Measurements from ENCODE around the gene SLC9A3.
"Not testable (repeated sequence)": the region's sequence is repeated elsewhere in the genome, so short reads cannot be mapped to it uniquely, and the experiment has no call there.

Gene SLC9A3

DNA sequence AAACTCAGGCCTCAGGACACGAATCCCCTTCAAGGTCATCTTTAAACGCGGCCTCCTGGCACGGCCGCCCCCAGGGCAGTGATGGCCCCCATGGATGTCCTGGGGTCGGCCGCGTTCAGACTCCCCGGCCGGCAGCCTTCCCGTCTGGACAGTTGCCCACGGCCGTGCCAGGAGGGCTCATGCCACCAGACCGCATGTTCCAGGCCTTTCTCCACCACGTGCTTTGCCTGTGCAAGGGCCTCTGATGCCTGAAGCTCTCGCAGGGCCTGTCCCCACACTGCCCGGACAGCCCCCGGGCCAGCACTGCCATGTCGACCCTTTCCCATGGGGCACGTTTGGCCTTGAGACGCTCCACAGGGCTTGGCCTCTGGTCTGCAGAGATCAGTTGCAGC is 34.6 kb downstream of the SLC9A3 start:
- DNase-seq (ENCODE audit: low read depth), result no peak

GRCh38 chr5:488744-489688 is 35.2 kb downstream of the SLC9A3 start:
- DNase-seq (ENCODE audit: low read depth), result no peak

DNA sequence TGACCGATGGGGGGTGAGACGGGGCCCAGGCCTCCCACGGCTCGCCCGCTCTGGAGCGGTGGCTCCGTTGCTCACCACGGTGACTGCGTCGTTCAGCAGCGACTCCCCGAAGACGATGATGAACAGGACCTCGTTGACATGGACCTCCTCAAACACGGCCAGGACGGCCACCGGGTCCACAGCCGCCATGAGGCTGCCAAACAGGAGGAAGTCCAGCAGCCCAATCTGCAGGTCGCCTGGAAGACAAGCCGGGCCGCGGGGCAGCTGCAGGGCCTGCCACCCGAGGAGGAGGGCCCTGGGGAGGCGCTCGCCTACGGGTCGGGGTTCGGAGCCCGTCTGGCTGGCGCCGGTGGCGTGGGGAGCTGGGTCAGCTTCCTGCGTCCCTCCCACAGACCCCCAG is 36.0 kb downstream of the SLC9A3 start:
- no peak for DNase-seq (ENCODE audit: low read depth)

DNA sequence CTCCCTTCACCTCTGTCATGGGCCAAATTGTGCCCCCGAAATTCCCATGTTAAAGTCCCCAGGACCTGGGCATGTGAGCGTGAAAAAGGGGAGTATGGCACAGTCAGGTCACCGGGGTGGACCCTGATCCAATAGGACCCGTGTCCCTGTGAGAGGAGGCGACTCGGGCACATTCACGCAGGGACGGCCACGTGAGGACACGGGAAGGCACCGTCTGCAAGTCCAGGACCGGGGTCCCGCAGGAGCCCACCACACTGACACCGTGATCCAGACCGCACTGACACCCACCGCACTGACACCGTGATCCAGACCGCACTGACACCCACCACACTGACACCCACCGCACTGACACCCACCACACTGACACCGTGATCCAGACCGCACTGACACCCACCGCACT is 37.7 kb downstream of the SLC9A3 start:
- DNase-seq (ENCODE audit: low read depth), result not testable (repeated sequence)

DNA sequence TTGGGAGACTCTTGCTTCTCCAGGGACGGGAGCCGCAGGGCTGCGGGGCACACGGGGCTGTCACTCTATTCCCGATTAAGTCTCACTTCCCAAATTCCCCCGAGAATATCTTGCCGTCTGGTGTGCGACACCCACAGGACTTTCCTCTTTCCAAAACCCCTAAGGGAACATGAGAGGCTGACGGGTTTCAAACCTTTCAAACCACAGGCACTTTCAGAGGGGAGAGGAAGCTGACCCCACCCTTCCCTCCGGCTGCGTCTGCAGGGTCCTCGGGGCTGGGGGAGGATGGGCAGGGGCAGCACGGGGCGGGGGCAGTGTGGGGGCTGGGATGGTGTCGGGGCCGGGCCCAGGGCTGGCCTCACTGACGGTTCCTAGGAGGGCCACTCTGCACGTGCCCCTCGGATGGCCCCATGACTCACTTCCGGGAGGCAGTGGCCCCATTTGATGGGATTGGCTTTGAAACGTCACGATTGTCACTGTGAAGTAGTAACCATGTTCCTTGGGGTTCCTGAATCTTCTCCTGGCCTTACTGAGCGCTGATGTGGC is 38.2 kb downstream of the SLC9A3 start:
- no peak for DNase-seq (ENCODE audit: low read depth)

- DNase-seq (ENCODE audit: low read depth), result no peak
These were observed 38.9 kb downstream of the SLC9A3 start for GRCh38 chr5:485113-485945.

DNA sequence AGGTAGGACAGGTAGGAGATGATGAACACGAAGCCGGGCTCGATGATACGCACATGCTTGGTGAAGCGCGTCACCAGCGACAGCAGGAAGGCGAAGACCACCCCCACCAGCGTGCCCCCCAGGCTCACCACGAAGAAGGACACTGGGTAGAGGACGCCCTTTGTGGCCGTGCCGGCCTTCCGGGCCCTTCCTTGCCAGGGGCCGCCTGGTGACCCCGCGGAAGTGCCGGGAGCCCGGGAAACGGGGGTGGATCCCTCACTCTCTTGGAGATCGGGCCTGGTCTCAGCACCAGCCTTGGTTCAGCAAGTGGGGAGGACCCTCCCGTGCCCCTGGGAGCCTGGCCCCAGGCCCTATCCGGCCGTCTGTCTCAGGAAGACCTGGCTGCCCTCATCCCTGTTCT is 39.7 kb downstream of the SLC9A3 start:
- DNase-seq (ENCODE audit: low read depth), result no peak

DNA sequence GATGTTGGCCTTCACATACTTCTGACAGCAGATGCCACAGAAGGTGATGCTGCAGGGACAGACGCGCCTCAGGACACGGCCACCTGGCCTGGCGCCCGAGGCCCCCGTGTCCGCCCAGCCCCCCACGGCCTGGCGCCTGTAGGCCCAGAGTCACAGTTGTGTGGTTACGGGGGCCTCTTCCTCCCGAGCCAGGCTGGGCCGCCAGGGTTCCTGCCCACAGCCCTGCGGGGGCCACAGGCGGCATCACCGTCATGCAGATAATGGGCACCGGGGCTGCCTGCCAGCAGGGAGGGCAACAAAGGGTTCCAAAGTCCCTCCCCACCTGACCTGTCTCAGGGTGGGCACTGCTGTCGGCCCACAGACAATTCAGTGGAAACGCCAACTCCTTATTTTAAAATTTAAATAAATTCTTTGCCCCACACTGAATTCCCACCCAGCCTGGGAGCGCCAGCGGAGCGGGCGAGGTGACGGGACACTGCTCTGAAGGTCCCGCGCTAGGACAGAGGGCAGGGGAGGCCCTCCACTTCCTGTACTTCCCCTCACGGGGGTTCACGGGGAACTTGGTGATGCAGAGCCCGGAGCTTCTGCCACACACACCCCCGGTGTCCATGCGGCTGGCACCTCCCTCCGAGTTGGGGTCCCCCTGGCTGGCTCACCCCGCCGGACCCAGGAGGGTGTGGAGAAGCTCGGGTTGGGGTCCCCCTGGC is 40.7 kb downstream of the SLC9A3 start:
- DNase-seq (ENCODE audit: low read depth), result no peak

DNA sequence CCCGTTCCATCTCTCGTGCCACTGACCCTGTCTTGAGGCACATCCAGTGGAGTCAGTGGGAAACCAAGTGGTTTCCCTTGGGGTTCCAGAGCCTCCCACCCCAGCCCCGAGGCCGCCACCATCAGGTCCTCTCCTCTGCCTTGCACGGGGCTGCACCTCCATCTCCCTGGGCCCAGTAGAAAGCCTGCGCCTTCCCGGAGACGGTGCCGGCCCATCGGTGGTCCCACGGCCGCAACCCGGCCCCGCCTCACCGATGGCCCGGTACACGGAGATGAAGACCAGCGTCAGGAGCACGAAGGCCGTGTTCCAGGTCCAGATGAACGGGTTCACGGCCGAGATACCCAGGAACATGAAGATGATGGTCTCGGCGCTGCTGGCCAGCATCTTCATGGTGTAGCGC is 41.2 kb downstream of the SLC9A3 start:
- no peak for DNase-seq (ENCODE audit: low read depth)

GRCh38 chr5:482506-482905 is 41.7 kb downstream of the SLC9A3 start:
- no peak for DNase-seq (ENCODE audit: low read depth)

- no peak for DNase-seq (ENCODE audit: low read depth)
These were observed 42.2 kb downstream of the SLC9A3 start for GRCh38 chr5:482021-482420.

GRCh38 chr5:481347-481746 is 42.9 kb downstream of the SLC9A3 start:
- no peak for DNase-seq (ENCODE audit: low read depth)

- no peak for DNase-seq (ENCODE audit: low read depth)
These were observed 44.5 kb downstream of the SLC9A3 start for GRCh38 chr5:479566-480319.

GRCh38 chr5:478982-479535 is 45.2 kb downstream of the SLC9A3 start:
- DNase-seq (ENCODE audit: low read depth), result no peak

GRCh38 chr5:478369-478981 is 45.8 kb downstream of the SLC9A3 start:
- DNase-seq (ENCODE audit: low read depth), result no peak

DNA sequence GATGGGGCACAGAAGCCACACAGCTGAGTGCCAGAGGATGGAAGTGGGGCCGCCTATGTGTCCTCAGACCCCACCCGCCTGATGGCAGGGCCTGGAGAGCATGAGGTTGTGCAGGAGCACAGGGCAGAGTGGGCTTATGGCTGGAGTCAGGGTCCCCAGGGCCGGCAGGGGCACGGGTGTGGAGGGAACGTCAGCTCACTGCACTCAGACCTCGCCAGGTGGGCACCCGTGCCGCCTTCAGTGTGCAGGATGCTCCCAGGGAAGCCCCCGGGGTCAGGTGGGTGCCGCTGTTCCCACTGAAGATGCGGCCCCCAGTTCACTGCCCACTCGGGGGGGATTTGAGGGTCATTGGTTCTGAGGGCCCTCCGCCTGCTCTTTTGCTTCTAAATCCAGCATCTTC is 46.4 kb downstream of the SLC9A3 start:
- no peak for DNase-seq (ENCODE audit: low read depth)

DNA sequence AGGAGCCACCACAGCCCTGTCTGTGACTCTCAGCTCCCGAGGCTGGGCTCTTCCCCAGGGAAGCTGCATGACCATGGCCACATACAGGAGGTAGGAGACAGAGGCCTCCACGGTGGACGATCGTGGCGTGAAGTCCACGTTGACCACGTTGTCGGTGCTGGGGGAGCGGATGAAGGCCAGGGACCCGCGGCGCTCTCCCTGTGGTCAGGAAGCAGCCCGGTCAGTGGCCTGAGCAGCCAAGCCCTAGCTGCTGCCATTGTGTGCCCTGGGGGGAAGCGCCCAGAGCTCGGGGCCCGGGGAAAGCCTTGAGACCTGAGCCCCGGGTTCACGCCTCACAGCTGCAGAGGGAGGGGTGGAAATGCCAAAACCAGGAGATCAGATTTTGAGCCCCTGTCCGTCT is 47.0 kb downstream of the SLC9A3 start:
- DNase-seq (ENCODE audit: low read depth), result no peak

GRCh38 chr5:476814-477175 is 47.5 kb downstream of the SLC9A3 start:
- no peak for DNase-seq (ENCODE audit: low read depth)

- DNase-seq (ENCODE audit: low read depth), result no peak
These were observed 48.0 kb downstream of the SLC9A3 start for GRCh38 chr5:476102-476813.

- DNase-seq (ENCODE audit: low read depth), result no peak
These were observed 48.5 kb downstream of the SLC9A3 start for GRCh38 chr5:475704-476101.

Measured in fibroblast of gingiva (primary cell).